Inflammatory macrophage (primary cell): ENCODE results near the gene TBC1D26.
A peak's percentile ranks its signal among the peaks of the same experiment; 100 is the strongest.
"Not testable (repeated sequence)": the region's sequence is repeated elsewhere in the genome, so short reads cannot be mapped to it uniquely, and the experiment has no call there.

Experiments used
- DNase-seq, 2 donors: peaks; one replicate each; pipeline ENCODE4 v3.0.0-alpha.2; 2020 to 2022
- total RNA-seq, 18 experiments: gene quantifications; one replicate each; lab custom pipeline; 2026; ENCODE audit warnings: mixed read lengths in 6 of 18, inconsistent platforms in 2 of 18; lab: John Stamatoyannopoulos, UW

Gene TBC1D26
- total RNA-seq = 0 to 0.03 (median 0) reads per million in 18 experiments

- not testable (repeated sequence) for DNase-seq
These were observed at the start of gene TBC1D26 for GRCh38 chr17:15731900-15732299. TBC1D26 (plus strand) TSS chr17:15732283; CDS start chr17:15735349, 3,066 bp downstream.

DNA sequence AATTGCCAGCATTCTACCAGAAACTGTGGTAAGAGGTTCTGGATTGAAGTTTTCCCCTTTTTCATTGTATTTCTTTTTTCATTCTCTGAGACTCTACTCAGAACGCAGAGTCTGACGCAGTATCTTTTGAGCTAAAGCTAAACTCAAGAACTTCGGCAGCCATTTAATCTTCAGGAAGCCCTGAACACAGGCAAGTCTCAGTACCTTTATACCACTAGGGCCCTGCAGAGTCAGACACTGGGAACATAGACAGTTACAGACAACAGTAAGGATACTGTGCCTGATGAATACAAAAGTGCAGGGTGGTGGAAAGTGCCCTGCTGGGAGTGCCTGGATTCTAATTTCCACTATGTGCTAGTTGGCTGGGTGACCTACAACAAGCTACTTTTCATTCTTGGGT, 48.9 kb upstream of the TBC1D26 start:
- not testable (repeated sequence) for DNase-seq

GRCh38 chr17:15683824-15684478, 48.1 kb upstream of the TBC1D26 start, which contains the start of gene TRIM16:
TRIM16 (minus strand) TSS chr17:15684311; CDS start chr17:15651609, 32,702 bp downstream.
- DNase-seq = peak; percentile 69 to 73

DNA sequence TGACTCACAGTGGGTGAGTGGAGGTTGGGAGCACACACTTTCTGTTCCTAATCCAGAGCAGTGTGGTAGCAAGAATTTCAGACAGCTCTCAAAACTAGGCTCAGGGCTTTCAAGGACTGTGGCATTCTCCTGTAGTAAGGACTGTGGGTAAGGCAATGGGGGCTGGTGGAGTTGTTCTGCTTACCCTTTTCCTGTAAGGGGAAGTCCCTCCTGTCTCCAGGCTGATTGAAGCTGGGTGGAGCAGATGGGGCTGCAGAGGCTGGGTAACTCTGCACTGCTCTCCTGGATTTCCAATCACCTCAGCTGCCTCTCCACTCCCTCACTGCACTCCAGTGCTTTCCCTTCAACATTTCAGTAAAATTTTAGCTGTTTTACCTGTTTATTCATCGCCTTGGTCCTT, 44.6 kb upstream of the TBC1D26 start:
- DNase-seq = not testable (repeated sequence)

DNA sequence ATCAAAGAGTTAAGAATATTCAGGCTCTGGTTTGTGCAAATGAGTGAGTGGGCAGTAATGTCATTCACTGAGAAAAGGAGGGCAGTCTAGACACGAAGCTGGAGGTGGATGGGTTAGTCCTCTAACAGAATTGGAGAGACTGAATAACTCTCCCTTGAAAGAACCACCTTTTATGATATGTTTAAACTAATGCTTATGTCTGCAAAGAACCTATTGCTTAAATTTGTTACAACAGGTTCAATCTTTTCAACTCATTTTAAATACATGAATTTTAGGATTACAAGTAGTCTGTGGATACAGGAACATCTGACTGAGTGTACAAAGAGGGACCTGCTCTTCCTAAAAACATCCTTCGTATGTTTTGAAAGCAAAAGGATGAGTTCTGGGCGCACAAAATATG, 33.1 kb upstream of the TBC1D26 start:
- DNase-seq = not testable (repeated sequence)

DNA sequence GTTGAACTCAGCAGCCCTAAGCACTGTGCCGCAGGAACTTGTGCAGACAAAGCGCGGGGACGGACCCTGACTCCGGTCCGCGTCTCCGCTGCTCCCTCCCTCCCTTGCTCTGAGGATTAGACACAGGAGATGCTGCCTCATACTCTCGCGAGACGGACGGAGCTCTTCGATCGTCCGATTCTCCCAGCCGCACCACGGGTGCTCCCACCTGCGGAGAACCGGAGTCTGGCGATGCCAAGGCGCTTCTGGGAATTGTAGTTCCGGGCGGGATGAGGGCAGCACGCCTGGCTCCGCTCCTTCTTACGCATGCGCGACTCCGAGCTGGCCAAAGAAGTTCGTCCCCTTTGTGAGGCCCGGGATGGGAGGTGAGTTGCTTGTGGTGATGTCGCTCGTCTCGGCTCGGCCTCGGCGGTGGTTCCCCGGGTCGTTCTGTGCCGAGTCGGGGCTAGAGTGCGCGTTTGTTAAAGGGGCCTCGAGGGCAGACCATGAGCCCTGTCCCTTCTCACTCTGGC, 32.6 kb upstream of the TBC1D26 start, which contains the start of gene ZNF286A:
Gene ZNF286A, plus strand, starts transcription at position 340 of the 512 bp plus-strand sequence. CDS start 578 bp downstream, outside the sequence.
- DNase-seq = peak; percentile 98 to 99

DNA sequence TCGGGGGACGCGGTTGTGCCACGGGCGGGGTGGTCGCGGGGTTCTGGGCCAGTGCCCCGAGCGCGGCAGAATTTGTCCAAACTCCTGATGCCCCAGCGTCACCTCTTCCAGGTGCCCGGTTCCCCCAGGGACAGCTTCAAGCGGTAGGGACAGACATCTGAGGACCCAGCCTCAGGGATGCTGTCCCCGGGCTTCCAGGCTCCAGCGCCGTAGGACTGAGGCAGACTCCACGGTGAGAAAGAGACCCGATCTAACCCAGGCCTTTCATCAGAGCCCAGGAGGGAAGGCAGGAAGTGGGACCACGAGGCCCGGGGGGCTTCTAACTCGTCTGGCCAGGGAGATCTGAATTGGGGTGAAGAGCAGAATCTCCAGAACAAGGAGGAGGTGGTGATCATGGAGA, 32.1 kb upstream of the TBC1D26 start:
- not testable (repeated sequence) for DNase-seq

- not testable (repeated sequence) for DNase-seq
These were observed 27.8 kb upstream of the TBC1D26 start for GRCh38 chr17:15704239-15704638.

GRCh38 chr17:15704813-15705212, 27.3 kb upstream of the TBC1D26 start:
- DNase-seq = not testable (repeated sequence)

GRCh38 chr17:15708879-15709278, 23.2 kb upstream of the TBC1D26 start:
- not testable (repeated sequence) for DNase-seq

DNA sequence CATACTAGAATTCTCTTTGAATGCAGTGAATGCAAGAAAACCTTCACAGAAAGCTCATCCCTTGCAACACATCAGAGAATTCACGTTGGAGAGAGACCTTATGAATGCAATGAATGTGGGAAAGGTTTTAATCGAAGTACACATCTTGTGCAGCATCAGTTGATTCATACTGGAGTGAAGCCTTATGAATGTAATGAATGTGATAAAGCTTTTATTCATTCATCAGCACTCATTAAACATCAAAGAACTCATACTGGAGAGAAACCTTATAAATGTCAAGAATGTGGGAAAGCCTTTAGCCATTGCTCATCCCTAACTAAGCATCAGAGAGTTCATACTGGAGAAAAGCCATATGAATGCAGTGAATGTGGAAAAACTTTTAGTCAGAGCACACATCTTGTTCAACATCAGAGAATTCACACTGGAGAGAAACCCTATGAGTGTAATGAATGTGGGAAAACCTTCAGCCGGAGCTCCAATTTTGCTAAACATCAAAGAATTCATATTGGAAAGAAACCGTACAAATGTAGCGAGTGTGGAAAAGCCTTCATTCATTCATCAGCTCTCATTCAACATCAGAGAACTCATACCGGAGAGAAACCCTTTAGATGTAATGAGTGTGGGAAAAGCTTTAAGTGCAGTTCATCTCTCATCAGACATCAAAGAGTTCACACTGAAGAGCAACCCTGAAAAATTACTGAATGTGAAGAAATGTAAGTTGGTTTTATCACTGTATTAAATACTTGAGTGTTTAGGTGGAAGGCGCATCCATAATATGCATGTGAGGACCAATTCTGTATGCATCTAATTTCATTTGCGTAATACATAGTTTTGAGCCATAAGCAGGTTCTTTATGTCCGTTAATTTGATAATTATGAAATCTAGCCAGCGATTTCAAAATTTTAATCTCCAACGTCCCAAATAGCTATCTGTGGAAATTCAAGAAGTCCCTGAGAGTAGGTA, 15.2 kb upstream of the TBC1D26 start:
- DNase-seq = not testable (repeated sequence)

DNA sequence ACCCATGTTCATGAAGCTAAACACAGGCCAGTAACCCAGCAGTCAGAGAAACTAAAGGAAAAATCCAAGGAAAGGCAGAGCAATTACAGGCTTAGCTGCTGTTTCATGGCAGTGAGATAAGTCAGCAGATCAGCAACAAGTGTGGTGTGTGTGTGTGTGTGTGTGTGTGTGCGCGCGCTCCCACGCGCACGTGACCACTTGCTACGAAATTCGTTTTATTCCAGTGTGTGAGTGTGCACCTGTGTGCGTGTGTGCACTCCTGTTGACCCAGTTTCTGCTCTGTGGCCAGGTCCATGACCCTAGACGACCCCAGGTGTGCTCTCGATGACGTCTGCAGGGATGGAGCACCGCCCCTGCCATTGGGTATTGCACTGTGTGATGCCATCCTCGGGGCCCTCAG, 1.5 kb upstream of the TBC1D26 start:
- not testable (repeated sequence) for DNase-seq

DNA sequence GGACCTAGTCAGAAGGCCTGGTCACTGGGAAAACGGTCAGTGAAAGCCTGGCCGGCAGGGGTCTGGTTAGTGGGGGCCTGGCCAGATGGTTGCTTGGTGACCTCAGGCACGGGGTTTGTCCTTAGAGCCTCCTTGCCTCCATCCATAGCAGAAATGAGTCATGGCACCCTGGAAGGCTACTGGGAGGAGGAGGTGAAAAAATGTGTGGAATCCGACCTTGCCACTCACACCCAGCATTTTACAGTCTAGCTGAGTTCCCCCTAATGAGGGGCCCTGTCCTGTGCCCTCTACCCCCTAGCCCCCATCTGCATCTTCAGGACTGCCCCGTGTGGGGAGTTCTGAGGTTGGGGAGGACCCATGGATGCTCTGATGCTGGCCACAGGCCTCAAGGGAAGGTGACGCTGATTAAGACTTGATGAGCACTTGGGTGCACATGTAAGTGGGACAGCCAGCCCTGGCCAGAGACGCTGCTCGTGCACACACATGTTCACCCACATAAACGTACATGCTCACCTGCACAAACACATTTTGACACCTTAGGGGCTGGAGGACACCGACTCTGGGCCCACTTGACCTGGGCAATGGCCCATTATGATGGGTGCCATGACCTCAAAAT, 1.2 kb downstream of the TBC1D26 start:
- not testable (repeated sequence) for DNase-seq

DNA sequence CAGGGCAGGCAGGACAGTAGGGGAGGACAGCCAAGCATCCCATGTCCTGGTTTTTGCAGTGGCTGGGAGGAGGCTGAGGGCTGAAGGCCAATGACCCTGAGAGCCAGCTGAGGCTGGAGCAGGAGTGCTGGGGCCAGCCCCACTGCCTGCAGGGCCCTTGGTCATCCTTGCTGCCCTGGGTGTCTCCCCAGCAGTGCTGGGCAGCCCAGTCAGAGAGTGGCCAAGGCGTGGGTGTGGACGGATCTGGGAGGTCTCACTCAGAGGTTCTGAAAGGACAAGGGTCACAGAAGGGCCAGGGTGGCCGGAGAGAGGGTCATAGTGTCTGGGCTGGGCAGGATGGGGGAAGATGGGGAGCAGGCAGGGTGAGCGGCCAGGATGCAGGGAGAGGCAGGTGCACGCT, 4.5 kb downstream of the TBC1D26 start:
- DNase-seq = not testable (repeated sequence)

GRCh38 chr17:15738066-15738465, 6.0 kb downstream of the TBC1D26 start:
- no peak for DNase-seq

DNA sequence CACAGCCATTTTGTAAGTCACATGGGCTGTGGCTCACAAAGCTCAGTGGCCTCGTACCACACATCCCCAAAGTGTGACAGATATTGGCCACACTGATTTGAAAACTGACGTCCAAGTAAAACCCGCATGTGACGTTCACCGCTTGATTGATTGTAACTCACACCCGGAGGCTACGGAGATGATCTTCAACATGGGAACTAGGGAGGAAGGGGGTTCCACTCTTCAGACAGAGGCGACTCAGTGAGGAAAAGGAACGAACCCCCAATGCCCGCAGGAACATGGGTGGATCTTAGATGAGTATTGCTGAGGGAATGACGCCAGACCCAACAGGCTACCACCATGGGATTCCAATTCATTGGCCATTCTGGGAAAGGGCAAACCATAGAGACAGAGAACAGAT, 7.2 kb downstream of the TBC1D26 start:
- DNase-seq = not testable (repeated sequence)

GRCh38 chr17:15740041-15740440, 8.0 kb downstream of the TBC1D26 start:
- DNase-seq = not testable (repeated sequence)

GRCh38 chr17:15740570-15741120, 8.6 kb downstream of the TBC1D26 start:
- no peak for DNase-seq

DNA sequence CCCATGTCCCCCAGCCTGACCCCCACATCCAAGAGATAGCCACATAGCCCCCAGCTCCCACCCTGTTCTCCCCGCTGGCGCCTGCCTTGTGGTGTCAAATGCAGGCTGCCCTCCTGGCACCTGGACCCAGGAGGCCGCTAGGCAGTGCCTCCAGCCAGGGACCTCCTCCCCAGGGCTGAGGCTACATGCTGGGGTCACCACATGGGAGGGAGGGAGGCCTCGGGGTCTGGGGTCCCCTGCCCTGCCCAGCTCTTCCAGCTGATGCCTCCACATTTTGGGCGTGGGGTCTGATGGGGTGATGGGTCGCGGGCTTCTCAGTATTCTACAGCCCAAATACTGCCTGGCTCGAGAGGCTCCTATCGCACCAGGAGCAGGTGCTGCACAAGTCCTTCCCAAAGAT, 9.5 kb downstream of the TBC1D26 start:
- no peak for DNase-seq

GRCh38 chr17:15742051-15742795, 10.1 kb downstream of the TBC1D26 start:
- DNase-seq = no peak

DNA sequence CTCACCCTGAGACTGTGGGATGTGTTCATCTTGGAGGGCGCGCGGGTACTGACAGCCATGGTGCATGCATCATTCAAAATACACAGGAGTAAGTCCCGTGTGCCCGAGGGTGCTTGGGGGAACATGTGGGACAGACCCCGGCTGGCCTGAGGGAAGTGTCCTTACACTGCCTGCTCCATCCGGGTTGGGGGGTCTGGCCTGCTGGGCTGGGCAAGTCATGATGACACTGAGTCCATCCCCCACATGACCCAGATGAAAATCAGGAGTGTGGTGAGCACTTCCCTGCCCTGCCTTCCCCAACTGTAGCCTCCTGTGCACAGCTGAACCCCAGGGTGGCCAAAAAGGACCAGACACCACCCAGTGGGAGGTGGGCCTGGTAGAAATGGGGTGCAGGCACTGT, 10.8 kb downstream of the TBC1D26 start:
- no peak for DNase-seq
